Omental fat pad (tissue), 4 donors: ENCODE results near the gene CNTRL. TPM values are rescaled to one million over a fixed set of nuclear protein-coding genes. Genes with fewer than 3 reads are reported as not detected.
A peak's percentile ranks its signal among the peaks of the same experiment; 100 is the strongest.

Experiments used
- ATAC-seq: fragments of 150-250 bp; one replicate; pipeline ENCODE4 v1.9.1; 2016; ENCODE audit warnings: mild to moderate bottlenecking, moderate library complexity; ENCODE audit not compliant: low FRiP score
- DNase-seq: peaks from one replicate; pipeline ENCODE4 v3.0.0-alpha.2; 2019; ENCODE audit warnings: low spot score
- total RNA-seq, 4 donors: library from RNA; depleted of rRNA; stranded (reverse); fragments of >200 nt; gene quantifications; one replicate each; pipeline ENCODE4 v1.1.0, GENCODE V29; 2016
- TF ChIP-seq, protein P1 (sequence below), 3 donors: fragments of 450-650 bp; IDR thresholded peaks; one replicate each; pipeline ENCODE4 v1.5.1; 2016 to 2017; ENCODE audit warnings: antibody characterized with exemption in 3 of 3, mild to moderate bottlenecking in 3 of 3, moderate library complexity in 2 of 3

CNTRL gene
- total RNA-seq, 4 donors from 2014 or later: 16.6 to 24.7 (median 17.8) TPM

DNA sequence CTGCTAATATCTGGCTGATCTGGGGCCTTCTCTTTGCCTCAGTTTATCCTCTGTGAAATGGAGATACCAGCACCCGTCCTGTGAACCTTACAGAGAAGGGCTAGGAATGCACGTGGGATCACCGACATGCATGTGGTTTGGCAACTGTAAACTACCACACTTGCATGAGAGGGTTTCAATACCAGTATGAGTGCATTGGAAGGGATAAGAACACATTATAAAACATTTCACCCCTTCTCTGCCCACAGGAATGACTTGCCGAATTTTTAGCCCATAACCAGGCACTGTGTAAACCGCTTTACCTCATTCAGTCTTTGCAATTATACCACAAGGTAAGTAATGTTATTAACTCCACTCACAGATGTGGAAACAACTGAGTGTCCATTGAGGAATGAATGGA, 135.8 kb downstream of the CNTRL start:
- ATAC-seq (no peak), DNase-seq (no peak)
- TF ChIP-seq, protein P1, sequence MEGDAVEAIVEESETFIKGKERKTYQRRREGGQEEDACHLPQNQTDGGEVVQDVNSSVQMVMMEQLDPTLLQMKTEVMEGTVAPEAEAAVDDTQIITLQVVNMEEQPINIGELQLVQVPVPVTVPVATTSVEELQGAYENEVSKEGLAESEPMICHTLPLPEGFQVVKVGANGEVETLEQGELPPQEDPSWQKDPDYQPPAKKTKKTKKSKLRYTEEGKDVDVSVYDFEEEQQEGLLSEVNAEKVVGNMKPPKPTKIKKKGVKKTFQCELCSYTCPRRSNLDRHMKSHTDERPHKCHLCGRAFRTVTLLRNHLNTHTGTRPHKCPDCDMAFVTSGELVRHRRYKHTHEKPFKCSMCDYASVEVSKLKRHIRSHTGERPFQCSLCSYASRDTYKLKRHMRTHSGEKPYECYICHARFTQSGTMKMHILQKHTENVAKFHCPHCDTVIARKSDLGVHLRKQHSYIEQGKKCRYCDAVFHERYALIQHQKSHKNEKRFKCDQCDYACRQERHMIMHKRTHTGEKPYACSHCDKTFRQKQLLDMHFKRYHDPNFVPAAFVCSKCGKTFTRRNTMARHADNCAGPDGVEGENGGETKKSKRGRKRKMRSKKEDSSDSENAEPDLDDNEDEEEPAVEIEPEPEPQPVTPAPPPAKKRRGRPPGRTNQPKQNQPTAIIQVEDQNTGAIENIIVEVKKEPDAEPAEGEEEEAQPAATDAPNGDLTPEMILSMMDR (IDR thresholded peaks at IDR 0.05): no peak

DNA sequence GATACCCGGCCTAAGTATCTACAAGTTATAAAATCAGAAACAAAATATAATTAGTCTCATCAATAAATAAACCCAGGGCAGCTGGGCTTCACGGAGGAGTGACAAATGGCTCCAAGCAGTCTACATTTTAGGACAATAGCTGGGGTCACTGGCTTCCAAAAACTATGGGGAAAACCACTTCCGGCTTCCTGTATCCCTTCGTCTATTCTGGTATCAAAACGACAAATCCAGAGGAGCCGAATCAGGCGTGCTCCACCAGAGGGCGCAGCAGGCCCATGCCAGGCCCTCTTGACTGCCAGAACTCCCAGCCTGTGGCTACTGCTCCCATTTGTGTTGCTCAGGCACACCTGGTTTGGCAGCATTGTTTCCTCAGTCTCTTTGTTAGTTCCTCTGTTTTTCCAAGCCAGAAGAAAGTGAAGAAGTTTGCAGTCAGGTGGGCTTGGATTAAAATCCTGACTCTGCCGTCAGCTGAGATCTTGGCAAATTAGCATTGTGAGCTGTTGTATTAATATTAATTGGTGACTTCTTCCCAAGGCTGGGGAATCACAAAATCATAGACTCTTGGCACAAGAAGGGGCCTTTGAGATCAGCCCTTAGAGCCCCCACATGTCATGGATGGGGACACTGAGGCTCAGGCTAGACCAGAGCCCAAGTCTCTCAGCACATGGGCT, 138.5 kb downstream of the CNTRL start:
- TF ChIP-seq, protein P1 (IDR thresholded peaks at IDR 0.05): peak in 2 of 3 donors; percentile 32 to 67
- ATAC-seq (peak; percentile 88), DNase-seq (peak; percentile 44)

DNA sequence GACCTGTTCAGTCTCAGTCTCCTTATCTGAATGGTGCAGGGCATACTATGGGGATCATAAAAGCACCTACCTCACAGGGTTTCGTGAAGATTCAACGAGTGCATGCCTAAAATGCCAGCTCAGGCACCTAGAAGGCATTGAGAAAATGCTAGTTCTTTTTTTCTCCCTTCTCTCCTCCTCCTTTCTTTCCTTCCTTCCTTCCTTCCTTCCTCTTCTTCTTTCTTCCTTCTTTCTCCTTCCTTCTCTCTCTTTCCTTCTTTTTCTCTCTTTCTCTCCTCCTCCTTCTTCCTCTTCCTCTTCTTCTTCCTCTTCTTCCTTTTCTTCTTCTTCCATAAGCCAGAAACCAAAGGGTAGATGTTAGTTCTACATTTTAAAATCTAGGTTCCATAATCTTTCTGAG, 139.2 kb downstream of the CNTRL start:
- TF ChIP-seq, protein P1 (IDR thresholded peaks at IDR 0.05): no peak
- no peak for ATAC-seq

DNA sequence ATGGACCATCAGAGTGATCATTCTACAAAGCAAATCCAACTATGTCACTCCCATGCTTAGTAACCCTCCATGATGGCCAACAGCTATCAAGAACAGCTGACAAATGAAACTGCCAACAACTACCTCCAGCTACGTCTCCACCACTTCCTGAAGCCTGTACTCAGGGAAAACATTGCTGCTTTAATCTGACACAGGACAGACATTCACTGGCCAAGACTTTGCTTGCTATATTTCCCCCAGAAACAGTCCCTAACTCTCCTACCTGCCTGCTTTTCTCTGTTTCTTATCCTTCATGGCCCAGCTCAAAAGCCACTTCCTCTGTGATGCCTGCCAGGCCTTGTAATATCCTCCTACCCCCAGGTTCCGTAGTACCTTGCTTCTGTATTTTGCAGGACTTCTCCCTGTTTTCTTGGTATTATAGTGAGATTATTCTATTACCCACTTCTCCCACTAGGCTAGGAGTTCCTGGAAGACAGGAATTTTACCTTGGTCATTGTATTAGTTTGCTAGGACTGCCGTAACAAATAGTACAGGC, 141.6 kb downstream of the CNTRL start:
- no peak for DNase-seq
- TF ChIP-seq, protein P1 (IDR thresholded peaks at IDR 0.05): no peak
- no peak for ATAC-seq

More for the DNA sequence above, 139.2 kb downstream of the CNTRL start:
- no peak for DNase-seq

DNA sequence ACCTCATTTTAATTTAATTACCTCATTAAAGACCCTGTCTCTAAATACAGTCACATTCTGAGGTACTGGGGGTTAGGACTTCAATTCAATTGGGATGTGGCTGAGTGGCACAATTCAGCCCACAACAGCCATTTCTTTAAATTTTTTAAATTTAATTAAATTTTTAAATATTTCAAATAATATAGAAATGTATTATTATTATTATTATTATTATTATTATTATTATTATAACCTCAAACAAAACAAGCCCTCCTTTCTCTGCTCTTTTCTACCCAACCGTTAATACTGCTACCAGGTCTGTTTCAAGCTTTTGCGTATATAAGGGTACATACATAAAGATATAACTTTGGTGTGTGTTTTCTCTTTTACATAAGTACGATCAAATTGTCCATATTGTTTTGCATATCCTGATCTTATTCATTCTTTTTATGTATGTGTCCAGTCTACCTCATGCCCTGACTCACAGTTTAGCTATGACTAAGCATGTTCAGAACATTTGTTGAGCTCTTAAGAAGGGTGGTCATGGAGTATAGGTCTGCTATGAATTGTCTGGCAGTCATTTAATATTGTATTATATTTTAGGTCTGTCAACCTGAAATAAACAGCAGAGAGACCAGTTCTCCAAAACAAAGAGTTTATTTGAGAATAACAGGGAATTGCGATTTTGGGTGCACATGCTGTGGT, 143.0 kb downstream of the CNTRL start:
- ATAC-seq: no peak
- DNase-seq: no peak
- TF ChIP-seq, protein P1 (IDR thresholded peaks at IDR 0.05): no peak

DNA sequence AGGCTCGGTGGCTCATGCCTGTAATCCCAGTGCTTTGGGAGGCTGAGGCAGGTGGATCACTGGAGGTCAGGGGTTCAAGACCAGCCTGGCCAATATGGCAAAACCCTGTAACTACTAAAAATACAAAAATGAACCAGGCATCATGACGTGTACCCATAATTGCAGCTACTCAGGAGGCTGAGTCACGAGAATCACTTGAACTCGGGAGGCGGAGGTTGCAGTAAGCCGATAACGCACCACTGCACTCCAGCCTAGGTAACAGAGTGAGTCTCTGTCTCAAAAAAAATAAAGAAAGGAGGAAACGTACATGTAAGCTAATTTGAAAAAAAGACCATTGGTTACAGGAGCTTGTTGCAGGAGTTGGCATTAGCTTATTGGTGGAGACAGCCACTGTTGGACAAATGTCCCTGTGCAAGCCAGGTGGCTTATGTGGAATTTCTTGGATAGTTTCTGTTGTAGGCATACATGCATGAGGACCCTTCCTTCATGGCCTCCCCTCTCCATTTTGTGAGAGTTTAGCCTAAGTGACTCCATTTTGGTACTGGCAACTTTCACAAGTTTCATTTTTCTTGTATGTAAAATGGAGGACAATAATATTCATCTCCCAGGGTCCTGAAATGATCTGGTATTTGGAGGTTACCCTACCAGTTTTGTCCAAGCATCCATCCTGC, 143.7 kb downstream of the CNTRL start:
- DNase-seq (no peak), ATAC-seq (no peak)
- TF ChIP-seq, protein P1 (IDR thresholded peaks at IDR 0.05): no peak
